ENCODE results near the gene GABPB2.

The GABPB2 gene

GRCh38 chr1:151070474-151071276 lies at the start of gene GABPB2:
TSS of gene GABPB2 (plus strand) at chr1:151070761. CDS start at chr1:151088190, 17,429 bp downstream.
- DNase-seq, result peak; percentile 90

- DNase-seq, result peak; percentile 70
Observed at GRCh38 chr1:151024540-151025146, 45.9 kb upstream of the GABPB2 start.

- DNase-seq, result no peak
Observed at GRCh38 chr1:151026460-151026859, 44.1 kb upstream of the GABPB2 start.

- no peak for DNase-seq
Observed at GRCh38 chr1:151032164-151032563, 38.4 kb upstream of the GABPB2 start.

GRCh38 chr1:151035167-151035566 lies 35.4 kb upstream of the GABPB2 start:
- no peak for DNase-seq

GRCh38 chr1:151036356-151036755 lies 34.2 kb upstream of the GABPB2 start, which contains the start of gene BNIPL:
TSS of gene BNIPL (plus strand) at chr1:151036586. CDS start at chr1:151036726, 140 bp downstream.
- DNase-seq, result no peak

- no peak for DNase-seq
Observed at GRCh38 chr1:151037032-151037431, 33.5 kb upstream of the GABPB2 start.

- no peak for DNase-seq
Observed at GRCh38 chr1:151039521-151039920, 31.0 kb upstream of the GABPB2 start.

GRCh38 chr1:151043163-151043562 lies 27.4 kb upstream of the GABPB2 start:
- DNase-seq, result no peak

GRCh38 chr1:151047591-151047924 lies 23.0 kb upstream of the GABPB2 start, which contains the start of gene C1orf56:
TSS of gene C1orf56 (plus strand) at chr1:151047751. CDS start at chr1:151047848, 97 bp downstream.
- DNase-seq, result no peak

GRCh38 chr1:151047925-151048644 lies 22.5 kb upstream of the GABPB2 start:
- peak; percentile 13 for DNase-seq

GRCh38 chr1:151048645-151049032 lies 21.9 kb upstream of the GABPB2 start:
- DNase-seq, result no peak

GRCh38 chr1:151049458-151049857 lies 21.1 kb upstream of the GABPB2 start:
- DNase-seq, result no peak

GRCh38 chr1:151050051-151050688 lies 20.4 kb upstream of the GABPB2 start:
- DNase-seq, result no peak

GRCh38 chr1:151051356-151052009 lies 19.1 kb upstream of the GABPB2 start:
- no peak for DNase-seq

GRCh38 chr1:151054971-151055547 lies 15.5 kb upstream of the GABPB2 start:
- DNase-seq, result no peak

- no peak for DNase-seq
Observed at GRCh38 chr1:151055581-151055980, 15.0 kb upstream of the GABPB2 start.

GRCh38 chr1:151056149-151056548 lies 14.4 kb upstream of the GABPB2 start:
- DNase-seq, result no peak

- no peak for DNase-seq
Observed at GRCh38 chr1:151058692-151059091, 11.9 kb upstream of the GABPB2 start.

GRCh38 chr1:151059109-151060006 lies 11.2 kb upstream of the GABPB2 start, which contains the start of gene CDC42SE1:
TSS of gene CDC42SE1 (minus strand) at chr1:151059622. CDS start at chr1:151055730, 3,892 bp downstream.
- peak; percentile 85 for DNase-seq

Measured in GDM1 (cell line).